Measurements from ENCODE around the gene ADCY7. TPM values are rescaled to one million over a fixed set of nuclear protein-coding genes. Genes with fewer than 3 reads are reported as not detected.

The ADCY7 gene
- total and polyA plus RNA-seq, 12 donors, result 2.8 to 44.4 (median 17.5) TPM

DNA sequence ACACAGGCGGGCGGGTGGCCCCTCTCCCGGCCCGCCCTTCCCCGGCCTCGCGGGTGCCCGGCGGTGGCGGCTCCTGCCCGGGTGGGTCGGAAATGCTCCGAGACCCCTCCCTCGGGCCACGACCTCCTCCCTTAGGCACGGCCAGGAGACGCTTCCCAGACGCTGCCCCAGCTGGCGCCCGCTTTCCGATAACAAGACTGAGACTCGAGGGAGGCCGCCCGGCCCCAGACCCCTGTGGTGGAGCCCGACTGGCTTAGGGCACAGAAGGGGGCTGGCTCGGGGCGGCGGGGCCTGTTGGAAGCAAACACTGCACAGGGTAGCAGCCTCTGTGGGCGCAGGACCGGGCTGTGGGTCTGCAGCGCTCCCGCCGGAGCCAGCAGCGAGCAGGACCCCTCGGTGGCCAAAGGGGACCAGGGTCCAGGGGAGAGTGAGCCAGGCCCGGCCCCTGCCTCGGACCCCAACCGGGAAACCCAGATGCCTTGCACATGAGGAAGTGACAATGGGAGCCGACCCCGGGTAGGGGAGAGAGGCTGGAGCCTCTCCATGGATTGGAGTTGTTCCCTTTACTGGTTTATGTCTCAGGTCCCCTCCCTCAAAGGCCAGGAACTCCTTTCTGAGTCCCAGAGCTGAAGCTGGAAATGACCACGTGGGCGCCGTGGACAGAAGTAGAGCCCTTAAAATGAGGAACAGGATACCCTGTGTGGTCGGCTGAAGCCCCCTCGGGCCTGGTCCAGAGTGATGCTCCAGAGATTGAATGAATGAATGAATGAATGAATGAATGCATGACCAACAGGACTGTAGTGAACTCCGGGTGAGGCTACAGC lies 19.8 kb upstream of the ADCY7 start:
- no peaks in the 10 kb centered on the region for H3K36me3 ChIP-seq (replicated peaks in 1 of 2)
- H3K27ac ChIP-seq, result no peak overlapping the region
- intact Hi-C loops (cut with DNase I), result loop anchor here in 1 of 2 donors (10.0 kb wide), 1 partner anchor 108 kb away; no protein-coding TSS in a partner anchor
- no peaks in the 10 kb centered on the region for H3K27me3 ChIP-seq
- TF ChIP-seq, protein P1, sequence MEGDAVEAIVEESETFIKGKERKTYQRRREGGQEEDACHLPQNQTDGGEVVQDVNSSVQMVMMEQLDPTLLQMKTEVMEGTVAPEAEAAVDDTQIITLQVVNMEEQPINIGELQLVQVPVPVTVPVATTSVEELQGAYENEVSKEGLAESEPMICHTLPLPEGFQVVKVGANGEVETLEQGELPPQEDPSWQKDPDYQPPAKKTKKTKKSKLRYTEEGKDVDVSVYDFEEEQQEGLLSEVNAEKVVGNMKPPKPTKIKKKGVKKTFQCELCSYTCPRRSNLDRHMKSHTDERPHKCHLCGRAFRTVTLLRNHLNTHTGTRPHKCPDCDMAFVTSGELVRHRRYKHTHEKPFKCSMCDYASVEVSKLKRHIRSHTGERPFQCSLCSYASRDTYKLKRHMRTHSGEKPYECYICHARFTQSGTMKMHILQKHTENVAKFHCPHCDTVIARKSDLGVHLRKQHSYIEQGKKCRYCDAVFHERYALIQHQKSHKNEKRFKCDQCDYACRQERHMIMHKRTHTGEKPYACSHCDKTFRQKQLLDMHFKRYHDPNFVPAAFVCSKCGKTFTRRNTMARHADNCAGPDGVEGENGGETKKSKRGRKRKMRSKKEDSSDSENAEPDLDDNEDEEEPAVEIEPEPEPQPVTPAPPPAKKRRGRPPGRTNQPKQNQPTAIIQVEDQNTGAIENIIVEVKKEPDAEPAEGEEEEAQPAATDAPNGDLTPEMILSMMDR (IDR thresholded peaks at IDR 0.05), result no peak
- no peak for TF ChIP-seq POLR2A (IDR thresholded peaks at IDR 0.05)
- DNase-seq, result peak in 1 of 7 donors; percentile 53
- H3K9me3 ChIP-seq (replicated peaks in 1 of 3), result no peaks in the 10 kb centered on the region
- peaks cover 14 to 20% of the 10 kb centered on the region in 2 donors for H3K4me1 ChIP-seq (replicated peaks in 1 of 2)
- 19 to 55% (median 39%) methylated on average over 5 to 45 of the region's 46 CpGs for WGBS, 4 donors
- H3K4me3 ChIP-seq, result peak overlapping the region in 2 of 4 donors; percentile 35 to 68

DNA sequence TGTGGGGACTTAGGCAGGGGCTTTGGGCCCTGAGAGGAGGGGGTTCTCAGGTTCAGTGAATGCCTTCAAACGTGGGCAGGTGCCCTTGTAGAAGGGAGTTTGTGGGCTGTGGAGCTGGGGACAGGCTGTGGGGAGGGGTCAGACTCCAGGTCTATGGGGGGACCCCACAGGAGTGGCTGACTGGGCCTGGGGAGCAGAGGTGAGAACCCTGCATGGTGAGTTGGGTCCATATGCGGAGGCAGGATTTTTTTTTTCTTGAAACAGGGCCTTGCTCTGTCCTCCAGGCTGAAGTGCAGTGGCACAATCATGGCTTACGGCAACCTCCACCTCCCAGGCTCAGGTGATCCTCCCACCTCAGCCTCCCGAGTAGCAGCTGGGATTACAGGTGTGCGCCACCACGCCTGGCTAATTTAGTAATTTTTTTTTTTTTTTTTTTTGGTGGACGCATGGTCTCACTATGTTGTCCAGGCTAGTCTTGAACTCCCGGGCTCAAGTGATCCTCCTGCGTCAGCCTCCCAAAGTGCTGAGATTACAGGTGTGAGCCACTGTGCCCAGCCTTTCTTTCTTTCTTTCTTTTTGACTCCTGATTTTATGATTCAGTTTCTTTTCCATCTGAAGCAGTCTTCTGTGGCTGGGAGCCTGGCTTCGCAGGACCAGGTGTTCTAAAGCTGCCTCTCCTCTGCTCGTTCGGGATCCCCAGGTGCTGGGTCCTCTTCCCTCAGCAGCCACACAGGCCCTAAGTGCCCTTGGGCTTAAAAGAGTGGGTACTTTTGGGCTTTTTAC lies 19.0 kb upstream of the ADCY7 start:
- peaks cover 14 to 20% of the 10 kb centered on the region in 2 donors for H3K4me1 ChIP-seq (replicated peaks in 1 of 2)
- no peaks in the 10 kb centered on the region for H3K36me3 ChIP-seq (replicated peaks in 1 of 2)
- H3K27ac ChIP-seq, result no peak overlapping the region
- TF ChIP-seq, protein P1 (IDR thresholded peaks at IDR 0.05), result no peak
- no peak for TF ChIP-seq POLR2A (IDR thresholded peaks at IDR 0.05)
- WGBS, 4 donors, result 95 to 97% (median 96%) methylated on average over 12 of the region's 12 CpGs
- DNase-seq, result peak in 1 of 7 donors; percentile 36
- H3K27me3 ChIP-seq, result no peaks in the 10 kb centered on the region
- H3K9me3 ChIP-seq (replicated peaks in 1 of 3), result no peaks in the 10 kb centered on the region
- H3K4me3 ChIP-seq, result no peak overlapping the region
- intact Hi-C loops (cut with DNase I), result loop anchor here in 1 of 2 donors (10.0 kb wide), 1 partner anchor 107 kb away; no protein-coding TSS in a partner anchor

DNA sequence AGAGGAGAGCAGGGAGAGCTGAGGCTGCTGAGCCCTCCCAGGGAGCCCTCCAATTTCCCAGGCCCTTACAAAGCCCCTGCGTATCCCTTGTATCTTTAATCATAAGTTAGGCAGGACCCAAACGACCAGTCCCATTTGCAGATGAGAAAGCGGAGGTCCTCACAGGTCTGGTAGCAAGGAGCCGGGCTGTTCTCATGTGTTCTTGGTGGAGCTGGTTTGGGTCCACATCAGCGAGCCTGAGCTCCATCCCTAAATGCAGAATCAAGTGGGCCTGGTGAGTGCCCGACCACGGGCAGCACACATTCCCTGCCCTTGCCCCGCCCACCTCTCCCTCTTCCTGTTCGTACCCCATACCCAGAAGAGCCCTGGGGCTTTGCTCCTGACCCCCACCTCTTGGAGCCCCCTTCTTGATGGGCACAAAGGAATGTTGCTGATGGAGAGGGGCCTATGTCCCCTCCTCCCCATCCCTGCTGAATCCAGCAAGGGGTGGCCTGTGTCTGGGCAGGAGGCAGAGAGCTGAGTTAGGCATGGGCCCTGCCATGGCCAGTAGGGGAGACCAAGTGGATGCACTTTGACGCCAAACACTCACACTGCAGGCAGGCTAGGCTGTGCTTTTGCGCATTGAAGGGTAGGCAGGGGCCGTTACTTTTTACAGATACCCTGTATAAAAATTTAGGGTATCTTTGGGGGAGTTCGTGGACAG lies 18.3 kb upstream of the ADCY7 start:
- H3K4me3 ChIP-seq, result no peak overlapping the region
- WGBS, 4 donors, result 86 to 97% (median 91%) methylated on average over 6 to 13 of the region's 13 CpGs
- no peak overlapping the region for H3K27ac ChIP-seq
- intact Hi-C loops (cut with DNase I), result loop anchor here in 1 of 2 donors (10.0 kb wide), 1 partner anchor 107 kb away; no protein-coding TSS in a partner anchor
- peaks cover 14 to 20% of the 10 kb centered on the region in 2 donors for H3K4me1 ChIP-seq (replicated peaks in 1 of 2)
- H3K36me3 ChIP-seq (replicated peaks in 1 of 2), result no peaks in the 10 kb centered on the region
- no peaks in the 10 kb centered on the region for H3K9me3 ChIP-seq (replicated peaks in 1 of 3)
- no peaks in the 10 kb centered on the region for H3K27me3 ChIP-seq
- DNase-seq, result peak in 1 of 7 donors; percentile 34
- TF ChIP-seq POLR2A (IDR thresholded peaks at IDR 0.05), result no peak
- TF ChIP-seq, protein P1 (IDR thresholded peaks at IDR 0.05), result no peak
